ENCODE measurements around the gene OTOGL. TPM values are rescaled to one million over a fixed set of nuclear protein-coding genes. Genes with fewer than 3 reads are reported as not detected.
A peak's percentile ranks its signal among the peaks of the same experiment; 100 is the strongest.

Gene OTOGL
- total RNA-seq, 2 donors from 2014 or later: 8.4 to 9.2 TPM

GRCh38 chr12:80316222-80316621, 216.9 kb downstream of the OTOGL start:
- intact Hi-C loops (cut with DNase I): no loop called here
- ATAC-seq (no peak), DNase-seq (no peak)

- DNase-seq (no peak), ATAC-seq (no peak)
- intact Hi-C loops (cut with DNase I): no loop called here
Measured at GRCh38 chr12:80317307-80317706, 218.0 kb downstream of the OTOGL start.

- ATAC-seq (no peak), DNase-seq (no peak)
- intact Hi-C loops (cut with DNase I): no loop called here
Measured at GRCh38 chr12:80317899-80318298, 218.6 kb downstream of the OTOGL start.

GRCh38 chr12:80320121-80320678, 220.9 kb downstream of the OTOGL start:
- no peak for ATAC-seq
- intact Hi-C loops (cut with DNase I): no loop called here
- no peak for DNase-seq

GRCh38 chr12:80321653-80322052, 222.3 kb downstream of the OTOGL start:
- DNase-seq: no peak
- no peak for ATAC-seq
- intact Hi-C loops (cut with DNase I): no loop called here

GRCh38 chr12:80325167-80325959, 226.0 kb downstream of the OTOGL start:
- no peak for DNase-seq
- peak in 1 of 2 donors; percentile 35 for ATAC-seq
- intact Hi-C loops (cut with DNase I): no loop called here

GRCh38 chr12:80332827-80333226, 233.5 kb downstream of the OTOGL start:
- no peak for DNase-seq
- ATAC-seq: no peak
- intact Hi-C loops (cut with DNase I): no loop called here

- DNase-seq (no peak), ATAC-seq (no peak)
- intact Hi-C loops (cut with DNase I): no loop called here
Measured at GRCh38 chr12:80352474-80352873, 253.1 kb downstream of the OTOGL start.

GRCh38 chr12:80353254-80353653, 253.9 kb downstream of the OTOGL start:
- ATAC-seq (no peak), DNase-seq (no peak)
- intact Hi-C loops (cut with DNase I): no loop called here

- DNase-seq (no peak), ATAC-seq (no peak)
- intact Hi-C loops (cut with DNase I): no loop called here
Measured at GRCh38 chr12:80356097-80356496, 256.8 kb downstream of the OTOGL start.

GRCh38 chr12:80359703-80360102, 260.4 kb downstream of the OTOGL start:
- intact Hi-C loops (cut with DNase I): no loop called here
- ATAC-seq: no peak
- DNase-seq: no peak

- intact Hi-C loops (cut with DNase I): no loop called here
- no peak for ATAC-seq
- DNase-seq: no peak
Measured at GRCh38 chr12:80364056-80364455, 264.7 kb downstream of the OTOGL start.

GRCh38 chr12:80373666-80374065, 274.3 kb downstream of the OTOGL start:
- DNase-seq (no peak), ATAC-seq (no peak)
- intact Hi-C loops (cut with DNase I): no loop called here

GRCh38 chr12:80374615-80375014, 275.3 kb downstream of the OTOGL start:
- ATAC-seq (peak in 1 of 2 donors; percentile 52), DNase-seq (no peak)
- intact Hi-C loops (cut with DNase I): no loop called here

- ATAC-seq: no peak
- intact Hi-C loops (cut with DNase I): no loop called here
Measured at GRCh38 chr12:80377140-80377794, 277.9 kb downstream of the OTOGL start.

GRCh38 chr12:80381121-80381520, 281.8 kb downstream of the OTOGL start:
- ATAC-seq (no peak), DNase-seq (no peak)
- intact Hi-C loops (cut with DNase I): no loop called here

More at GRCh38 chr12:80377140-80377794, 277.9 kb downstream of the OTOGL start:
- no peak for DNase-seq

- no peak for ATAC-seq
- intact Hi-C loops (cut with DNase I): no loop called here
- no peak for DNase-seq
Measured at GRCh38 chr12:80382254-80382653, 282.9 kb downstream of the OTOGL start.

- ATAC-seq (peak; percentile 34 to 70), DNase-seq (peak; percentile 15)
- intact Hi-C loops (cut with DNase I): no loop called here
Measured at GRCh38 chr12:80400571-80400991, 301.2 kb downstream of the OTOGL start.

- intact Hi-C loops (cut with DNase I): no loop called here
- DNase-seq: no peak
- ATAC-seq: no peak
Measured at GRCh38 chr12:80401191-80401590, 301.9 kb downstream of the OTOGL start.

GRCh38 chr12:80404629-80405028, 305.3 kb downstream of the OTOGL start:
- ATAC-seq (no peak), DNase-seq (no peak)
- intact Hi-C loops (cut with DNase I): no loop called here

Data from left cardiac atrium (tissue), 4 donors.